Ishikawa (cell line): ENCODE results near the gene SARDH.

ENCODE experiments used
- EP300 ChIP-seq: IDR thresholded peaks from 2 replicates; pipeline ENCODE4 v1.6.1; 2012; ENCODE audit warnings: borderline replicate concordance
- FOXM1 ChIP-seq: IDR thresholded peaks from 2 replicates; pipeline ENCODE4 v1.6.1; 2012; ENCODE audit warnings: low read depth, borderline replicate concordance
- TAF1 ChIP-seq: IDR thresholded peaks from 2 replicates; pipeline ENCODE4 v1.6.1; 2012; ENCODE audit warnings: low read depth, mild to moderate bottlenecking
- TEAD4 ChIP-seq: IDR thresholded peaks from 2 replicates; pipeline ENCODE4 v1.6.1; 2012

GRCh38 chr9:133643978-133644760 lies 94.0 kb downstream of the SARDH start:
- TF ChIP-seq TAF1, result no peak
- no peak for TF ChIP-seq EP300
- TF ChIP-seq TEAD4, result no peak
- TF ChIP-seq FOXM1, result no peak
